HG02642 (cell line): ENCODE results near the gene CRACDL.
"Not testable (repeated sequence)": the region's sequence is repeated elsewhere in the genome, so short reads cannot be mapped to it uniquely, and the experiment has no call there.

Experiments used
- ATAC-seq: cut with Tn5 transposase; IDR thresholded peaks from one replicate; pipeline ENCODE4 v1.9.1; 2021; ENCODE audit warnings: mild to moderate bottlenecking; ENCODE audit not compliant: unreplicated experiment, poor library complexity

Gene CRACDL

GRCh38 chr2:98759827-98760625 is 176.0 kb downstream of the CRACDL start:
- ATAC-seq = no peak

- ATAC-seq = no peak
Observed at GRCh38 chr2:98759338-98759737, 176.7 kb downstream of the CRACDL start.

- peak; percentile 79 for ATAC-seq
Observed at GRCh38 chr2:98757904-98758421, 178.1 kb downstream of the CRACDL start.

- ATAC-seq = no peak
Observed at GRCh38 chr2:98753801-98754200, 182.2 kb downstream of the CRACDL start.

GRCh38 chr2:98752711-98753110 is 183.3 kb downstream of the CRACDL start:
- ATAC-seq = not testable (repeated sequence)

- no peak for ATAC-seq
Observed at GRCh38 chr2:98751748-98752147, 184.3 kb downstream of the CRACDL start.

- ATAC-seq = no peak
Observed at GRCh38 chr2:98750593-98751282, 185.3 kb downstream of the CRACDL start.

- peak; percentile 59 for ATAC-seq
Observed at GRCh38 chr2:98749066-98749450, 187.0 kb downstream of the CRACDL start.

- peak; percentile 52 for ATAC-seq
Observed at GRCh38 chr2:98748292-98749065, 187.5 kb downstream of the CRACDL start.

GRCh38 chr2:98747888-98748287 is 188.1 kb downstream of the CRACDL start:
- ATAC-seq = no peak

- ATAC-seq = no peak
Observed at GRCh38 chr2:98746426-98746825, 189.6 kb downstream of the CRACDL start.

- no peak for ATAC-seq
Observed at GRCh38 chr2:98744595-98744994, 191.4 kb downstream of the CRACDL start.
